Right cardiac atrium (tissue), 5 donors: ENCODE data around the gene PFDN1. TPM values are rescaled to one million over a fixed set of nuclear protein-coding genes. Genes with fewer than 3 reads are reported as not detected.

Experiments
- ATAC-seq, 2 donors: fragments of 200-7000 bp; cut with Tn5 transposase; one replicate each; pipeline versions ENCODE4 v1.8.0 to v1.9.1; 2020; ENCODE audit warnings: moderate library complexity in 2 of 2, mild to moderate bottlenecking in 1 of 2
- DNase-seq, 3 donors: peaks; one replicate each; pipeline ENCODE4 v3.0.0-alpha.2; 2020
- H3K27ac ChIP-seq: one replicate; pipeline ENCODE4 v1.5.1; 2013; ENCODE audit warnings: mild to moderate bottlenecking, low read length, control low read depth, moderate library complexity
- H3K27me3 ChIP-seq: one replicate; pipeline ENCODE4 v1.6.1; 2013; ENCODE audit not compliant: control insufficient read depth, insufficient read depth
- H3K4me1 ChIP-seq: one replicate; pipeline ENCODE4 v1.6.1; 2013; ENCODE audit warnings: low read length; ENCODE audit not compliant: control insufficient read depth, insufficient read depth
- H3K4me3 ChIP-seq: one replicate; pipeline ENCODE4 v1.5.1; 2013; ENCODE audit warnings: low read length, control low read depth
- H3K9me3 ChIP-seq: one replicate; pipeline ENCODE4 v1.6.1; 2013; ENCODE audit warnings: low read length; ENCODE audit not compliant: control insufficient read depth
- WGBS: extraction: QIAGEN DNeasy Blood & Tissue Kit; methylation state at CpG from one replicate; pipeline ENCODE4 v1.1.7; 2013; 5-methylcytosine and 5-hydroxymethylcytosine counted together
- intact Hi-C, 4 donors: fragments of 100-400 bp; cut with DNase I; formaldehyde crosslinking; loops; one replicate each; pipeline versions ENCODE4 v1.11.0 to v1.14.0; 2022 to 2023
- long read RNA-seq, 4 donors: library from polyadenylated mRNA; unstranded; transcript quantifications; one replicate each; pipeline ENCODE4 v2.0.0, GENCODE V29; 2020 to 2021
- polyA plus RNA-seq: library from polyadenylated mRNA; stranded (reverse); fragments of 200-250 nt; gene quantifications from one replicate; pipeline ENCODE4 v1.2.3, GENCODE V29; 2013
- total RNA-seq, 4 donors: library from RNA; stranded (reverse); fragmentation: NEBNext Ultra II Directional; extraction: Animal tissue kit (Norgen Biotek cat#: 25700); gene quantifications; one replicate each; pipeline ENCODE4 v1.2.1, GENCODE V29; 2021
- donor health status: healthy with polysubstance abuse.
- donor health status: DM: no; HTN: yes; CAD: no.
- donor health status: DM: no; HTN: no; CAD: no.
- donor health status: DM: no; HTN: yes; CAD: no; lungs with severe emphysema.
- donor health status: DM: yes; HTN: yes; CAD: no.

Gene PFDN1, protein sequence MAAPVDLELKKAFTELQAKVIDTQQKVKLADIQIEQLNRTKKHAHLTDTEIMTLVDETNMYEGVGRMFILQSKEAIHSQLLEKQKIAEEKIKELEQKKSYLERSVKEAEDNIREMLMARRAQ
- total RNA-seq (10 to 100 TPM; 57.6 to 71.9 (median 63.6) TPM), polyA plus RNA-seq (144 TPM)
- long read RNA-seq, donor 1, transcript PFDN1-203 (3 exons, 1,091 nt): minor isoform, 14 of 119 reads
- long read RNA-seq, donor 1, transcript PFDN1-201 (4 exons, 1,352 nt): major isoform, 84 of 119 reads
- long read RNA-seq, donor 1, transcript PFDN1-202 (3 exons, 787 nt): minor isoform, 5 of 119 reads
- long read RNA-seq, donor 1, partial matches to known transcripts: 1 of 119 reads
- long read RNA-seq, donor 1, other reads (novel, unspliced or antisense): 15 of 119 reads
- long read RNA-seq, donor 2, transcript PFDN1-201 (4 exons, 1,352 nt): major isoform, 34 of 45 reads
- long read RNA-seq, donor 2, partial matches to known transcripts: 0 of 45 reads
- long read RNA-seq, donor 2, other reads (novel, unspliced or antisense): 5 of 45 reads
- long read RNA-seq, donor 3, transcript PFDN1-201 (4 exons, 1,352 nt): major isoform, 96 of 125 reads
- long read RNA-seq, donor 3, transcript PFDN1-203 (3 exons, 1,091 nt): minor isoform, 12 of 125 reads
- long read RNA-seq, donor 3, partial matches to known transcripts: 3 of 125 reads
- long read RNA-seq, donor 3, other reads (novel, unspliced or antisense): 11 of 125 reads
- long read RNA-seq, donor 4, transcript PFDN1-203 (3 exons, 1,091 nt): minor isoform, 14 of 61 reads
- long read RNA-seq, donor 4, transcript PFDN1-201 (4 exons, 1,352 nt): major isoform, 42 of 61 reads
- long read RNA-seq, donor 4, partial matches to known transcripts: 0 of 61 reads
- long read RNA-seq, donor 4, other reads (novel, unspliced or antisense): 5 of 61 reads

GRCh38 chr5:140302786-140303639, at the start of gene PFDN1:
Gene PFDN1 (minus strand): TSS chr5:140303101. CDS start chr5:140303073, 28 bp downstream.
- peak; percentile 98 for ATAC-seq
- no peaks in the 10 kb centered on the region for H3K27me3 ChIP-seq
- intact Hi-C loops: loop anchor here in 1 of 4 donors (5.0 kb wide), 1 partner anchor 39 kb away; no protein-coding TSS in a partner anchor
- peak within 1 kb of the TSS; percentile 99 for H3K27ac ChIP-seq
- under 1% methylated on average over 30 of the region's 30 CpGs for WGBS
- peak within 1 kb of the TSS; percentile 100 for H3K4me3 ChIP-seq
- H3K4me1 ChIP-seq: peaks cover 2% of the 10 kb centered on the region
- H3K9me3 ChIP-seq: no peaks in the 10 kb centered on the region
- peak; percentile 96 to 97 (median 96) for DNase-seq

- Histone ChIP-seq H3K27ac (no peak overlapping the region), H3K4me3 (no peak overlapping the region), H3K9me3 (no peaks in the 10 kb centered on the region), H3K27me3 (no peaks in the 10 kb centered on the region), H3K4me1 (peaks cover 3% of the 10 kb centered on the region)
- DNase-seq: no peak
- intact Hi-C loops: loop anchor here in 2 of 4 donors (2.0 to 5.0 kb wide), 2 partner anchors 107 to 109 kb away; no protein-coding TSS in a partner anchor
- 5% methylated on average over 5 of the region's 5 CpGs for WGBS
- peak; percentile 25 to 51 for ATAC-seq
These were observed 48.9 kb upstream of the PFDN1 start for GRCh38 chr5:140351609-140352334.

DNA sequence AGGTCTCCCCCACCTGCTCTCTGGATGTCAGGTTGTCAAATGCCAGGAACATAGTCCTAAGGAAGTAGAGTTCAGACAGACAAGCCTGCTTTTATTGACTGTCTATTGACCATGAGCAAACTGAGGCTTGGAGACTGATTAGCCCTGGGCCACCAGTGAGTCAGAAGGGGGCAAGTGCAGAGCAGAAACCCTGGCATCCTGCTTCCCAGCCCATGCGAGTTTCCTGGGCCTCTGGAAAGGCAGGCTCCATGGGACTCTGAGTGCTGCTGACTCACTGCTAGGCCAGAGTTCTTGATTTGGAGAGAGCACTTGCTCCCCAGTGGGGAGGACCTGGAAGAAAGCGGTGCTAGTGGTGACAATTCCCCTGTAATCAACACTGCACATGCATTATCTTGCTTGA, 46.3 kb upstream of the PFDN1 start:
- intact Hi-C loops: loop anchor here in 3 of 4 donors (5.0 to 10.0 kb wide), 3 partner anchors 107 to 174 kb away; partner anchors contain the start of gene CYSTM1 (in 2 of the 3)

DNA sequence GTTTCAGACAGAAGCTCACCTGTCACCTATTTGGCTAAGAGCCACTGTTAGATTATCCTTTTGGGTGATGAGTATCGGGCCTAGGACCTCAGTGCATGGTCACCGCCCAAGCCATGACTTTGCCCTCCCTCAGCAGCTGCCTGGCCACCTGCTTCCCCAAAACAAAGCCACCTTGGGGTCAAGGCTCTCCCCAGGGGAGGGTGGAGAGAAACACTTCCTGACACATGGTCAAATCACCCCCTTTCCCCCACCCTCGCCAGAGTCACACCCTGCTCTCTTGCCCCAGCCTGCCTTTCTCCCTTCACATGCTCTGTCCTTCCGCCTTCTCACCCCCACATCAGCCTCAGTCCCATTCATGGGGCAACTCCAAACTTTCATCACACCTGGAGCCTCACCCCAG, 45.2 kb upstream of the PFDN1 start:
- Histone ChIP-seq H3K27me3 (no peaks in the 10 kb centered on the region), H3K9me3 (no peaks in the 10 kb centered on the region), H3K4me3 (no peak overlapping the region), H3K27ac (peak overlapping the region; percentile 39), H3K4me1 (peaks cover 7% of the 10 kb centered on the region)
- DNase-seq (no peak), ATAC-seq (no peak)
- intact Hi-C loops: loop anchor here in 3 of 4 donors (5.0 to 10.0 kb wide), 3 partner anchors 106 to 173 kb away; partner anchors contain the start of gene CYSTM1 (in 2 of the 3)
- WGBS: 71% methylated on average over 4 of the region's 4 CpGs

More for the DNA sequence above, 46.3 kb upstream of the PFDN1 start:
- DNase-seq (no peak), ATAC-seq (no peak)
- no peak overlapping the region for H3K4me3 ChIP-seq
- H3K27ac ChIP-seq: no peak overlapping the region
- no peaks in the 10 kb centered on the region for H3K9me3 ChIP-seq
- 83% methylated on average over 2 of the region's 2 CpGs for WGBS
- H3K4me1 ChIP-seq: peaks cover 5% of the 10 kb centered on the region
- H3K27me3 ChIP-seq: no peaks in the 10 kb centered on the region

DNA sequence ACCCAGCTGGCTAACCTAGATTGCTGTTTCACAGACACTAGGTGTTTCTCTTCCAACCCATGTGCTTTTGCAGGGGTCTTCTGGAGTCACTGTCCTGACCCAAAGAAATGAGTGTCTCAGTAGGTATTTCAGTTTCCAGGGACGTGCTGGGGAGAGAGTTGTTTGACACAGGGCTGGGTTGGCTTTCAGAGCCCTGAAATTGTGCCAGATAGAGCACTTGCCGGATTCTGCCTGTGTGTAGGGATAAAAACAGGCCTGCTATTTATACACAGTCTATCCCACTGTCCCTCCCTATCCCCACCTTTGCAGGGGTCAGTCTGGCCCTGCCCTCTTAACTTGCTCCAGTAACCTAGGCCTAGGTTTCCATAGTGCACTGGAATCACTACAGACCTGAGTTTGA, 44.5 kb upstream of the PFDN1 start:
- intact Hi-C loops: loop anchor here in 3 of 4 donors (5.0 to 10.0 kb wide), 3 partner anchors 105 to 173 kb away; partner anchors contain the start of gene CYSTM1 (in 2 of the 3)
- no peaks in the 10 kb centered on the region for H3K9me3 ChIP-seq
- DNase-seq: no peak
- 13% methylated on average over 2 of the region's 2 CpGs for WGBS
- peak overlapping the region; percentile 57 for H3K27ac ChIP-seq
- H3K4me3 ChIP-seq: peak overlapping the region; percentile 80
- no peaks in the 10 kb centered on the region for H3K27me3 ChIP-seq
- H3K4me1 ChIP-seq: peaks cover 12% of the 10 kb centered on the region
- peak; percentile 22 to 26 for ATAC-seq

GRCh38 chr5:140346348-140347221, 43.7 kb upstream of the PFDN1 start, which contains the start of gene HBEGF:
Gene HBEGF (minus strand): TSS chr5:140346603. CDS start chr5:140346328, 275 bp downstream.
- intact Hi-C loops: loop anchor here in 3 of 4 donors (5.0 to 10.0 kb wide), 3 partner anchors 104 to 172 kb away; partner anchors contain the start of gene CYSTM1 (in 2 of the 3)
- peak; percentile 90 to 91 for ATAC-seq
- Histone ChIP-seq H3K4me1 (peaks cover 18% of the 10 kb centered on the region), H3K9me3 (no peaks in the 10 kb centered on the region), H3K27ac (peak within 1 kb of the TSS; percentile 94), H3K27me3 (no peaks in the 10 kb centered on the region), H3K4me3 (peak within 1 kb of the TSS; percentile 80)
- under 1% methylated on average over 67 of the region's 72 CpGs for WGBS
- DNase-seq: peak; percentile 83 to 95 (median 94)

DNA sequence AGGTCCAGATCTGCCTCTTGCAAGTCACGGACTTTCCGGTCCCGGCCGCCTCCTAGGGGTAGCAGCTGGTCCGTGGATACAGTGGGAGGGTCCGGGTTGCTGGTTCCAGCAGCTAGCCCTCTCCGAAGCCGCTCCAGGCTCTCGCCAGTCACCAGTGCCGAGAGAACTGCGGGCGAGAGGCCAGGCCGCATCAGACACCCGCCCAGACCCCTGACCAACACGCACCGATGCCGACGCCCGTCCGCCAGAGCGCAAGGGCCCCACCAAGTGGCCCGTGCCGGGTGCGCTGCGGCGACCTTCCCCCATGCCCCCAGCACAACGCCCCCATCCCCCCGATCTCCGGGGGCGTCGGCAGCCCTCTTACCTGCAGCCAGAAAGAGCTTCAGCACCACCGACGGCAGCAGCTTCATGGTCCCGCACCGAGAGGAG, 43.0 kb upstream of the PFDN1 start:
- DNase-seq (peak; percentile 76 to 92 (median 90)), ATAC-seq (peak; percentile 59 to 72)
- intact Hi-C loops: loop anchor here in 3 of 4 donors (5.0 to 10.0 kb wide), 3 partner anchors 104 to 171 kb away; partner anchors contain the start of gene CYSTM1 (in 2 of the 3)
- peak overlapping the region; percentile 94 for H3K27ac ChIP-seq
- no peaks in the 10 kb centered on the region for H3K9me3 ChIP-seq
- WGBS: 2% methylated on average over 35 of the region's 35 CpGs
- no peaks in the 10 kb centered on the region for H3K27me3 ChIP-seq
- peak overlapping the region; percentile 80 for H3K4me3 ChIP-seq
- H3K4me1 ChIP-seq: peaks cover 19% of the 10 kb centered on the region

- Histone ChIP-seq H3K4me3 (peak overlapping the region; percentile 80), H3K9me3 (no peaks in the 10 kb centered on the region), H3K4me1 (peaks cover 19% of the 10 kb centered on the region), H3K27me3 (no peaks in the 10 kb centered on the region), H3K27ac (peak overlapping the region; percentile 56)
- WGBS: 53% methylated on average over 4 of the region's 4 CpGs
- DNase-seq (no peak), ATAC-seq (no peak)
- intact Hi-C loops: loop anchor here in 3 of 4 donors (5.0 to 10.0 kb wide), 5 partner anchors 43 to 170 kb away; partner anchors contain the start of genes CYSTM1 (in 2 of the 3) and PFDN1 (in 1 of the 3)
These were observed 42.0 kb upstream of the PFDN1 start for GRCh38 chr5:140344683-140345423.
